HFF-Myc (cell line): ENCODE results near the gene UBE2D1.
"Not testable (repeated sequence)": the region's sequence is repeated elsewhere in the genome, so short reads cannot be mapped to it uniquely, and the experiment has no call there.

ENCODE experiments used
- DNase-seq: peaks from one replicate; pipeline ENCODE4 v3.0.0-alpha.2; 2011; ENCODE audit warnings: low read depth; ENCODE audit errors: extremely low read depth
- H3K4me3 ChIP-seq: replicated peaks from 2 replicates; pipeline ENCODE4 v1.5.1; 2011; ENCODE audit warnings: low read depth, mild to moderate bottlenecking, control low read depth, low read length
- CTCF ChIP-seq: IDR thresholded peaks from 2 replicates; pipeline ENCODE4 v1.5.1; 2012; ENCODE audit warnings: mild to moderate bottlenecking, low read depth, low read length, control low read depth; ENCODE audit errors: missing control alignments

Gene UBE2D1

DNA sequence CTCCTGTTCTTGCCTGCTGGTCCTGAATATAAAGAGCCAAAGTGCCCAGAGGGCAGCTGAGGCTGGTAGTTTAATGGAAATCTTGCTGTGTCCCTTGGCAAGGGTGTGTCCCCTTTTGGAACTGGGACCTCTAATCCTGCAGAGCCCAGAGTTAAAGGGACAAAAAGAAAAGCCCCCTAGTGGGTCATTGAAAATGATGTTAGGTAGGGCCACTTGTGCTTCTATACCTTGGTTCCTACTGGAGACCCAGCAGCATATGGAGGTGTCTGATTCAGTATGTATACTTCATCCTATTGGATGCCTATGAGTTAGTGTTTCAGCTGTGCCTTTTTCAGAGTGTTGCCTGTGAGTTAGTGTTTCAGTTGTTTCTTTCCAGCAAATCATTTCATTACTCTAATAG, 81.0 kb downstream of the UBE2D1 start:
- TF ChIP-seq CTCF = no peak
- no peak overlapping the region for H3K4me3 ChIP-seq
- no peak for DNase-seq

DNA sequence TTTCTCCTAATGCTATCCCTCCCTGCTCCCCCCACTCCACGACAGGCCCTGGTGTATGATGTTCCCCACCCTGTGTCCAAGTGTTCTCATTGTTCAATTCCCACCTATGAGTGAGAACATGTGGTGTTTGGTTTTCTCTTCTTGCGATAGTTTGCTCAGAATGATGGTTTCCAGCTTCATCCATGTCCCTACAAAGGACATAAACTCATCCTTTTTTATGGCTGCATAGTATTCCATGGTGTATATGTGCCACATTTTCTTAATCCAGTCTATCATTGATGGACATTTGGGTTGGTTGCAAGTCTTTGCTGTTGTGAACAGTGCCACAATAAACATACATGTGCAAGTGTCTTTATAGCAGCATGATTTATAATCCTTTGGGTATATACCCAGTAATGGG, 83.1 kb downstream of the UBE2D1 start:
- not testable (repeated sequence) for H3K4me3 ChIP-seq, DNase-seq
